Measurements from ENCODE around the gene FER.

The FER gene

DNA sequence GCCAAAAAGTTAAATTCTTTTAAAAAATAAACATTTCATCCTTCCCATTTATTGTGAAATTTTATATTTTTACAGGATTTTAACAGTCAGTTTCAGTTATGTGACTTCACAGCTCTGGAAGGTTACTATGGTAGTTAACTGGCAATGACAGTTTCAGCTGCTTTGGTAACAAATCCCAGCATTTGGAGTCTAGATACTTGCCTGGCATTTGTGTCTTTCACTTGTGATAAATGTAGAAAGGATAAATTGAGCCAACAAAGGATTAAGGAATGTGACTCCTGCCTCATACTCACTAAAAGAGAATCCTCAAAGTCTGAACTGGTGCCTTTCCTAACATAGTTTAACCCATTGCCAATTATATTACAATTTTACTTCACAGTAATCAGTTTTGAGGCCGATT lies 315.5 kb downstream of the FER start:
- no peak overlapping the region for H3K23ac ChIP-seq (ENCODE audit: low read length in 2 of 2)
- no peak overlapping the region for H3K18ac ChIP-seq (ENCODE audit: low read depth in 1 of 2, low read length in 2 of 2)
- H2AFZ ChIP-seq (ENCODE audit: low read depth, low read length), result no peak overlapping the region
- no peak overlapping the region for H2BK120ac ChIP-seq (ENCODE audit: low read depth, low read length)
- WGBS, result 100% methylated on average over 1 of the region's 1 CpG
- no peak overlapping the region for H3K14ac ChIP-seq (ENCODE audit: low read length in 2 of 2)
- H3K79me1 ChIP-seq (replicated peaks; ENCODE audit: low read length, poor library complexity, severe bottlenecking), result no peaks in the 10 kb centered on the region
- no peak overlapping the region for H2BK15ac ChIP-seq (ENCODE audit: low read depth, poor library complexity, severe bottlenecking)
- no peak overlapping the region for H3K4ac ChIP-seq (ENCODE audit: low read depth in 1 of 2, low read length in 2 of 2)
- no peak overlapping the region for H2BK5ac ChIP-seq (ENCODE audit: low read depth, low read length, poor library complexity, severe bottlenecking)
- no peaks in the 10 kb centered on the region for H3K27me3 ChIP-seq (ENCODE audit: control insufficient read depth in 1 of 2, insufficient read depth in 1 of 2, low read length in 2 of 2)
- H3K9ac ChIP-seq (ENCODE audit: low read length), result peak overlapping the region; percentile 16
- no peaks in the 10 kb centered on the region for H3K9me3 ChIP-seq (ENCODE audit: control insufficient read depth, low read length)
- H3K27ac ChIP-seq (ENCODE audit: low read length, poor library complexity, severe bottlenecking), result no peak overlapping the region
- no peak overlapping the region for H2BK12ac ChIP-seq (ENCODE audit: low read length in 2 of 2)
- H4K91ac ChIP-seq (ENCODE audit: low read length), result no peak overlapping the region
- H3K4me3 ChIP-seq (ENCODE audit: insufficient read depth in 1 of 2, low read depth in 1 of 2, low read length in 2 of 2), result no peak overlapping the region
- no peaks in the 10 kb centered on the region for H3K4me1 ChIP-seq (ENCODE audit: control insufficient read depth, insufficient read depth, low read depth, low read length)
- H3K36me3 ChIP-seq (ENCODE audit: control insufficient read depth in 1 of 2, insufficient read depth in 2 of 2, low read depth in 1 of 2, low read length in 2 of 2), result peaks cover 0 to 4% of the 10 kb centered on the region in 2 experiments
- no peak overlapping the region for H3K4me2 ChIP-seq (ENCODE audit: low read length, poor library complexity, severe bottlenecking)
- DNase-seq, result no peak
- H2AK5ac ChIP-seq (ENCODE audit: low read length, severe bottlenecking), result no peak overlapping the region
- H4K8ac ChIP-seq (ENCODE audit: low read length), result no peak overlapping the region

DNA sequence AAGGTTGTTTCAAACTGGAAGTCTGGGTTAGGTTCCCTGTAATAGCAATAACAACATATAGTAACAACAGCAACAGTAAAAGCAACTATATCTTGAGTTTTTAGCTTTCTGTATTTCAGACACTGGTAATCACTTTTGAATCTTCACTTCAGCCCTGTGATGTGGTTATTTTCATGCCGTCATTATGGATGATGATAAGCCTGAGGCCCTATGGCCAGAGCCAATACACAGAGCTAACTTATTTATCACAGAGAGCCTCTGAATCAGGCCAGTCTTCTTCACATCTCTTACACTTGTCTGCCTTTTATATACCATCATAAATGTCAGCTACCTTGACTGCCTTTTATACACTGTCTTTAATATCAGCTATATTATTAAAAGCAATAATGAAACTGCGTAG lies 329.0 kb downstream of the FER start:
- H3K4me3 ChIP-seq (ENCODE audit: insufficient read depth in 1 of 2, low read depth in 1 of 2, low read length in 2 of 2), result no peak overlapping the region
- no peak overlapping the region for H3K27ac ChIP-seq (ENCODE audit: low read length, poor library complexity, severe bottlenecking)
- no peak overlapping the region for H2AFZ ChIP-seq (ENCODE audit: low read depth, low read length)
- no peaks in the 10 kb centered on the region for H3K4me1 ChIP-seq (ENCODE audit: control insufficient read depth, insufficient read depth, low read depth, low read length)
- H2BK5ac ChIP-seq (ENCODE audit: low read depth, low read length, poor library complexity, severe bottlenecking), result no peak overlapping the region
- H3K18ac ChIP-seq (ENCODE audit: low read depth in 1 of 2, low read length in 2 of 2), result no peak overlapping the region
- H2BK12ac ChIP-seq (ENCODE audit: low read length in 2 of 2), result no peak overlapping the region
- no peaks in the 10 kb centered on the region for H3K36me3 ChIP-seq (ENCODE audit: control insufficient read depth in 1 of 2, insufficient read depth in 2 of 2, low read depth in 1 of 2, low read length in 2 of 2)
- no peak overlapping the region for H3K9ac ChIP-seq (ENCODE audit: low read length)
- no peak overlapping the region for H4K91ac ChIP-seq (ENCODE audit: low read length)
- no peak overlapping the region for H3K4me2 ChIP-seq (ENCODE audit: low read length, poor library complexity, severe bottlenecking)
- no peak overlapping the region for H3K23ac ChIP-seq (ENCODE audit: low read length in 2 of 2)
- H3K4ac ChIP-seq (ENCODE audit: low read depth in 1 of 2, low read length in 2 of 2), result no peak overlapping the region
- H2BK15ac ChIP-seq (ENCODE audit: low read depth, poor library complexity, severe bottlenecking), result no peak overlapping the region
- no peak for DNase-seq
- H2AK5ac ChIP-seq (ENCODE audit: low read length, severe bottlenecking), result no peak overlapping the region
- no peak overlapping the region for H3K14ac ChIP-seq (ENCODE audit: low read length in 2 of 2)
- WGBS, result 100% methylated on average over 2 of the region's 2 CpGs
- H4K8ac ChIP-seq (ENCODE audit: low read length), result no peak overlapping the region
- no peak overlapping the region for H2BK120ac ChIP-seq (ENCODE audit: low read depth, low read length)
- H3K9me3 ChIP-seq (ENCODE audit: control insufficient read depth, low read length), result no peaks in the 10 kb centered on the region
- no peaks in the 10 kb centered on the region for H3K79me1 ChIP-seq (replicated peaks; ENCODE audit: low read length, poor library complexity, severe bottlenecking)
- no peaks in the 10 kb centered on the region for H3K27me3 ChIP-seq (ENCODE audit: control insufficient read depth in 1 of 2, insufficient read depth in 1 of 2, low read length in 2 of 2)

DNA sequence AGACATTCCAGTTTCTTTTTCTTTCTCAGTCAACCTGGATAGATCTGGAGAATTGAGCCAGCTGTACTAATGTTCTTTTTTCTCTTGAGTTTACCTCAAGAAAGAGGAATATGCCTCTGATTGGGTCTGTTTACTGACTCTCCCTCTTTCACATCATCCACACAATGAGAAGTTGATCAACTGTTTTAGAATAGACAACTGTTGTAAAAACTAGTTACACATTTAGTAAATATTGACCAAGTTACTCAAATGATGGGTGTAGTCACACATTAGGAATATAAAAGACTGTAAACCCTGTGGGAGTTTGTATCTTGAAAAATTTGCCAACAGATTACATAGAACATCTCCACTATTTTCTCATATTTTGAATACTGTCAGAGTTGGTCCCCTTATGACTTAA lies 330.8 kb downstream of the FER start:
- Histone ChIP-seq H4K91ac (ENCODE audit: low read length) (no peak overlapping the region), H2AK5ac (ENCODE audit: low read length, severe bottlenecking) (no peak overlapping the region), H3K18ac (ENCODE audit: low read depth in 1 of 2, low read length in 2 of 2) (no peak overlapping the region), H2BK5ac (ENCODE audit: low read depth, low read length, poor library complexity, severe bottlenecking) (no peak overlapping the region), H3K36me3 (ENCODE audit: control insufficient read depth in 1 of 2, insufficient read depth in 2 of 2, low read depth in 1 of 2, low read length in 2 of 2) (no peaks in the 10 kb centered on the region), H3K14ac (ENCODE audit: low read length in 2 of 2) (no peak overlapping the region), H2BK12ac (ENCODE audit: low read length in 2 of 2) (no peak overlapping the region), H3K23ac (ENCODE audit: low read length in 2 of 2) (no peak overlapping the region), H3K4ac (ENCODE audit: low read depth in 1 of 2, low read length in 2 of 2) (no peak overlapping the region), H2BK120ac (ENCODE audit: low read depth, low read length) (no peak overlapping the region), H3K4me3 (ENCODE audit: insufficient read depth in 1 of 2, low read depth in 1 of 2, low read length in 2 of 2) (no peak overlapping the region), H2AFZ (ENCODE audit: low read depth, low read length) (no peak overlapping the region), H3K27ac (ENCODE audit: low read length, poor library complexity, severe bottlenecking) (no peak overlapping the region), H3K27me3 (ENCODE audit: control insufficient read depth in 1 of 2, insufficient read depth in 1 of 2, low read length in 2 of 2) (no peaks in the 10 kb centered on the region), H3K4me2 (ENCODE audit: low read length, poor library complexity, severe bottlenecking) (no peak overlapping the region), H3K4me1 (ENCODE audit: control insufficient read depth, insufficient read depth, low read depth, low read length) (no peaks in the 10 kb centered on the region), H4K8ac (ENCODE audit: low read length) (no peak overlapping the region), H3K9ac (ENCODE audit: low read length) (no peak overlapping the region), H3K79me1 (replicated peaks; ENCODE audit: low read length, poor library complexity, severe bottlenecking) (no peaks in the 10 kb centered on the region), H3K9me3 (ENCODE audit: control insufficient read depth, low read length) (no peaks in the 10 kb centered on the region), H2BK15ac (ENCODE audit: low read depth, poor library complexity, severe bottlenecking) (no peak overlapping the region)
- DNase-seq, result no peak

DNA sequence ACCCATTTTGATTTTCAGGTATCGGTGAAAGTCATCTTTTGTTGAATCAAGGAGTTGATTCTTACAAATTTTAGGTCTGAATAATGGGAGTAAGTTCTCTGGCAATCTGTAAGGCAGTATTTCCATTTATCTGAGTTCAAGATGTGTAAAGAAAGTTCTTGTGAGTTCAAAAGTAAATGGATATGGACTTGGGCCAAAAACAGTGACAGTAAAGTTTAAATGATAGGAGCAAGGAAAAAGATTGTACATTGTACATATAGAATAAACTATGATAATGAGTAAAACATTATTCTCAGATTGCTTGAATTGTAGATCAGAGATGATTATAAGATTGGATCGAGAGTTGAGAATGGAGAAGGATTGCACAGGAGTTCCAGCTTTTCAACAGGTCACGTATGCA lies 332.8 kb downstream of the FER start:
- H2BK5ac ChIP-seq (ENCODE audit: low read depth, low read length, poor library complexity, severe bottlenecking), result no peak overlapping the region
- no peaks in the 10 kb centered on the region for H3K9me3 ChIP-seq (ENCODE audit: control insufficient read depth, low read length)
- no peak overlapping the region for H3K18ac ChIP-seq (ENCODE audit: low read depth in 1 of 2, low read length in 2 of 2)
- no peak overlapping the region for H2BK12ac ChIP-seq (ENCODE audit: low read length in 2 of 2)
- no peaks in the 10 kb centered on the region for H3K27me3 ChIP-seq (ENCODE audit: control insufficient read depth in 1 of 2, insufficient read depth in 1 of 2, low read length in 2 of 2)
- no peak overlapping the region for H4K8ac ChIP-seq (ENCODE audit: low read length)
- H2BK120ac ChIP-seq (ENCODE audit: low read depth, low read length), result no peak overlapping the region
- H3K36me3 ChIP-seq (ENCODE audit: control insufficient read depth in 1 of 2, insufficient read depth in 2 of 2, low read depth in 1 of 2, low read length in 2 of 2), result no peaks in the 10 kb centered on the region
- DNase-seq, result no peak
- no peak overlapping the region for H3K4ac ChIP-seq (ENCODE audit: low read depth in 1 of 2, low read length in 2 of 2)
- H2BK15ac ChIP-seq (ENCODE audit: low read depth, poor library complexity, severe bottlenecking), result no peak overlapping the region
- H2AFZ ChIP-seq (ENCODE audit: low read depth, low read length), result no peak overlapping the region
- no peak overlapping the region for H3K27ac ChIP-seq (ENCODE audit: low read length, poor library complexity, severe bottlenecking)
- WGBS, result 93% methylated on average over 3 of the region's 3 CpGs
- H3K79me1 ChIP-seq (replicated peaks; ENCODE audit: low read length, poor library complexity, severe bottlenecking), result no peaks in the 10 kb centered on the region
- H3K4me3 ChIP-seq (ENCODE audit: insufficient read depth in 1 of 2, low read depth in 1 of 2, low read length in 2 of 2), result no peak overlapping the region
- H3K4me1 ChIP-seq (ENCODE audit: control insufficient read depth, insufficient read depth, low read depth, low read length), result no peaks in the 10 kb centered on the region
- no peak overlapping the region for H3K14ac ChIP-seq (ENCODE audit: low read length in 2 of 2)
- H4K91ac ChIP-seq (ENCODE audit: low read length), result no peak overlapping the region
- H3K4me2 ChIP-seq (ENCODE audit: low read length, poor library complexity, severe bottlenecking), result no peak overlapping the region
- no peak overlapping the region for H3K23ac ChIP-seq (ENCODE audit: low read length in 2 of 2)
- no peak overlapping the region for H3K9ac ChIP-seq (ENCODE audit: low read length)
- H2AK5ac ChIP-seq (ENCODE audit: low read length, severe bottlenecking), result no peak overlapping the region

Measured in mesenchymal stem cell (in vitro differentiated cells and primary cell).